ENCODE measurements around the gene ADGRE1.

The ADGRE1 gene

DNA sequence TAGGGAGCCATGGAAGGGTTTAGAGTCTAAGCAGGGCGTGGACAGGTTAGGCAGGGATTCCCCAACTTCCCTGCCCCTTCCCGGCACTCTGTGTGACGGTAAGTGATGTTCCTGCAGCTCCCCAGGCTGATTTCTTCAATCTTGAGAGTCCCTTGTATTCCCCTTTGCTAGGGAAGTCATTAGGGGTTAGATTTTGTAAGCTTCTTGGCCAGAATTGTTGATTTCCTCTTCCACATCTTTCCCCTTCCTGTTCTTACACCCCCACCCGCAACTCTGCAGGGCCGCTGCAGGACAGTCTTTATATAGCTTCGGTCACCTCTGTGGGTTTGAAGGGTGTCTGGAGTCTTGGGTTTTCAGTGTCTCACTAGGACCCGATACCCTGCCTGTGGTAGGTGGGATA lies 10.6 kb upstream of the ADGRE1 start:
- DNase-seq = peak; percentile 93

DNA sequence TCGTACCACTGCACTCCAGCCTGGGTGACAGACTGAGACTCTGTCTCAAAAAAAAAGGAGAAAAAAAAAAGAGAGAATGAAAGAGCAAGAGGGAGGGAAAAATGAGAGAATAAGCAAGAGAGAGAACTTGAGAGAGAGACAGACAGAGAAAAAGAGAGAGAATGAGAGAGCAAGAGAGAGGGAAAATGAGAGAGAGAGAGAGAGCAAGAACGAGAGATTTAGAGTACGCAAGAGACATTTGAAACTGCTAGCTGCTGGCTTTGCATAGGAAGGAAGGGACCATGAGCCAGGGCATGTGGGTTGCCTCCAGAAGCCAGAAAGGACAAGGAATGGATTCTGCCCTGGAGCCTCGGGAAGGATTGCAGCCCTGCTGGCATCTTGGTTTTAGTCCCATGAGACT lies 9.6 kb upstream of the ADGRE1 start:
- no peak for DNase-seq

DNA sequence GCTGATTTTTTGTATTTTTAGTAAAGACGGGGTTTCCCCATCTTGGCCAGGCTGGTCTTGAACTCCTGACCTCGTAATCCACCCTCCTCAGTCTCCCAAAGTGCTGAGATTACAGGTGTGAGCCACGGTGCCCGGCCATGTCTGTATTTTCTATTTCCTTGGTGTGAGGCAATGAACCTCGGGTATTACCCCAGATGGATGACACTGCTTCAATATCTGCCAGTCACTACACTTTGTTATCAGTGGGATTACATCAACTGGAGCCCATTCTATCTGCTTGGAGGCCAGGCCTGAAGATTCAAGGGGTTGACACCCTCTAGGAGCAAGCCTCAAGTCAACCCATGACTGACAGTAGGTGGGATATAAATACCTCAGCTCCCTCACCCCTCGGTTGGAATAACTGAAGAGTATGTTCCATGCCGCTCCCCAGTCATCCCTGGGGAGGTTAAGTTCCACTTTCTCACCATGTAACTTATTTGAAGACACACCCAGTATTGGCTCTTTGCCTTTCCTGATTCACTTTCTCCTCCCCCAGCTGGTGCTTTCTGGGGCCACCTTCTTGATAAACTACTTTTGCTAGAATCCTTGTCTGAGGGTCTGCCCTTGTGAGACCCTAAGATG lies 992 bp upstream of the ADGRE1 start:
- DNase-seq = peak; percentile 70

DNA sequence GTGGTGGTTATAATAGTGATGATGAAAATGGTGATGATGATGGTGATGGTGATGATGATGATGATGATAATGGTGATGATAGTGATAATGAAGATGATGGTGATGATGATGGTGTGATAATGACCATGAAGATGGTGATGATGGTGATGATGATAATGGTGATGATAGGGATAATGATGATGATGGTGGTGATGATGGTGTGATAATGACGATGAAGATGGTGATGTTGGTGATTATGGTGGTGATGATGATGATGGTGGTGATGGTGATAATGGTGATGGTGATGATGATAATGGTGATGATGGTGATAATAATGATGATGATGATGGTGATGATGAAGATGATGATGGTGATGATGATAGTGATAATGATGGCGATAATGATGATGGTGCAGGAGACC lies 1.6 kb downstream of the ADGRE1 start:
- no peak for DNase-seq

DNA sequence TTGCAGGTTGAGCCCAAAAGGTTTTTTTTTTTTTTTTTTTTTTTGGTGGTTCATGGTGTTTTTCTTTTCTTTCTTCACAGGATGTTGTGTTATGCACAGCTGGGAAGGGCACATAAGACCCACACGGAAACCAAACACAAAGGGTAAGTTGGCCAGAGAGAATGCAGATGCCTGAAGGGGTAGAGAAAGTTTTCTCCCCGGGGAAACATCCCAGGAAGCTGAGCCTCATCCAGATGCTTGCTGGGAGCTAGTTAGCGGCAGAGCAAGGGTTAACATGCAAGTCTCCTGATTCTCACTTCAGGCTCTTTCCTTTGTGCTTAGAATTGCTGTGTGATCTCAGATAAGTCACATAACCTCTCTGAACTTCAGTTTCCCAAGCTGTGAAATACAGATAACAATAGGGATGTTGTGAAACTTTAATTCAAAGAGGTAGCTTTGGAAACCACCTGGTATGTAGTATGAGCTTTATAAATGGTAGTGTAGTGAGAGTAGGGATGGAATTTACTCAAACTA lies 3.1 kb downstream of the ADGRE1 start:
- DNase-seq = no peak

DNA sequence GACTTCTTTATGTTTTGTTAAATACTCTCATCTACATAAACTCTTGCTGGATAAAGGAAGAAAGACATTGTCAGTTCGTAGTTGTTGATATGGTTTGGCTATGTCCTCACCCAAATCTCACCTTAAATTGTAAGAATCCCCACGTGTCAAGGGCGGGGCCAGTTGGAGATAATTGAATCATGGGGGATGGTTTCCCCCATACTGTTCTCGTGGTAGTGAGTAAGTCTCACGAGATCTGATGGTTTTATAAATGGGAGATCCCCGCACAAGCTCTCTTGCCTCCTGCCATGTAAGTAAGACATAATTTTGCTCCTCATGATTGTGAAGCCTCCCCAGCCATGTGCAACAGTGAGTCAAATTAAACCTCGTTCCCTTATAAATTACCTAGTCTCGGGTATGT lies 3.6 kb downstream of the ADGRE1 start:
- DNase-seq = peak; percentile 29

DNA sequence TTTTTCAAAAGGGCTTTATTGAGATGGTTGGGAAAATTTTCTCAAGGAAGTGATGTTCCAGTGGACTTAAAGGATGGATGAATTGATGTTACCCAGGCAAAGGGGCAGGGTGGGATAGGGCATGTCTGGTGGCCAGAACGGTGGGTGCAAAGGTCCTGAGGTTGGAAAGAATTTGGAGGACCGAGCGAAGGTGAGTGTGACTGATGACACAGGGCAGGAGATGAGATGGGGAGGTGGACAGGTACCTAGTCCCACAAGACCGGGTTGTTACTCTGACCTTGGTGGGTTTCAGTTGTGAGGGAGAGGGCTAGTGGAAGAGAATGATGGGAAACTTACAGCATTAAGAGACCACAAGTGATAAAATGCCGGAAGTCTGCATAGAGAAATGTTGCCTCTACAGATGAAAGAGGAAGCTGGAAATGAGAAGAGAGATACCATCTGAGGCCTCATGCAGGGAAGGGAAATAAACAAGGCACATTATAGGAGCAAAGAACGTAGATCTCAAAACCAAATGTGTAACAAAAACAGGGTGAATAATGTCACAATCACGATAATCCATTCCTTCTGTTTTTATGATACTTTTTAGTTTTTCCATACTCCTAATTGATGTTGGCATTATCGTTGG lies 4.5 kb downstream of the ADGRE1 start:
- peak; percentile 71 for DNase-seq

DNA sequence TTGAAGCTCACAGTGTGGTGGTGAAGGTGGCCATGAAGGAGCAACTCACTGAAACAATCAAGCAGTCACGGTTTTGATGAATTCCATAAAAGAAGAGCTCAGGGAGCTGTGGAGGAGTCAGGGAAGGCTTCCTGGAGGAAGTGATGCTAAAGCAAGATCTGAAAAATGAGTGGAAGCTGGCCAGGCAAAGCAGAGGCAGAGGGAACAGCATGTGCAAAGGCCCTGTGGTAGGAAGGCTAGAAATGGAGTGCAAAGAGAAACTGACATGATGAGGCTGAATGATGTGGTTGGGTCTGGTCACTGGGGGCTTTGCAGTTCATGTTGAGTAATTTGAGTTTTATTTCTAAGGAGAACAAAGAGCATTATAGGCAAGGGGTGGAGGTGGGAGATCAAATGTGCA lies 6.9 kb downstream of the ADGRE1 start:
- DNase-seq = no peak

DNA sequence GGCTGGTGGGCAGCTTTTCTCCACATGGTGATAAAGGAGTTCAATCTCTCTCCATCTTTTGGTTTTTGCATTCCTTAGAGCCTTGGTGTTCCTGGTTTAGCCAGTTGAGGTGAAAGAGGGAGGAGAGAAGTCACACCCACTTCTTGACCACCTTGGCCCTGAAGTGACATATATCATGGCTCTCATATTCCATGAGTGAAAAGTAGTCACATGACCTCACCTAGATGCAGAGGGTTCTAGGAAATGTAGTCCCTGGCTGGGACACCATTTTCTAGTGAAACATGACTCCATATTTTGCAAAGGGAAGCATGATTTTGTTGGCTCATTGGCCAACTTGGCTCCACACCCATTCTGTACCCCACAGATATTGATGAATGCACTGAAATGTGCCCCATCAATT lies 16.1 kb downstream of the ADGRE1 start:
- DNase-seq = no peak

DNA sequence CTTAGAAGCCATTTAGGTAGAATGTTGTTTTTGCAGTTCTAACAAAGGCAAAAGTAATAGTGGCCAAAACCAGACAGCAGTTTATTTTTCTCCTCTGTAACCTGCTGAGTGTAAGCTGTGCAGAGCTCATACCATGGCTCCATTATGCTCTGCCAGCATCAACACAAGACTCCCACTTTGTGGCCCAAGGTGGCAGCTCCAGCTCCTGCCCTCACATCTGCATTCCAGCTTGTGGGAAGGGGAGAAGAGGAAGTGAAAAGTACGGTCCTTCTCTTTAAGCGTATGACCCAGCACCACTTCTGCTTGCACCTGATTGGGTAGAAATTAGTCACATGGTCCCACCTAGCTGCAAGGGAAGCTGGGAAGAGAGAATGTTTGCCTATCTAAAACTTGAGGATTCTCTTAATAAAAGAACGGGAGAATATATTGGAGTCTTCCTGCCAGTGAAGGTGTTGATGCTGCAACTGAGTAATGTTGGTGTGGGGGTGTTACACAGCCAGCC lies 19.2 kb downstream of the ADGRE1 start:
- DNase-seq = peak; percentile 16

DNA sequence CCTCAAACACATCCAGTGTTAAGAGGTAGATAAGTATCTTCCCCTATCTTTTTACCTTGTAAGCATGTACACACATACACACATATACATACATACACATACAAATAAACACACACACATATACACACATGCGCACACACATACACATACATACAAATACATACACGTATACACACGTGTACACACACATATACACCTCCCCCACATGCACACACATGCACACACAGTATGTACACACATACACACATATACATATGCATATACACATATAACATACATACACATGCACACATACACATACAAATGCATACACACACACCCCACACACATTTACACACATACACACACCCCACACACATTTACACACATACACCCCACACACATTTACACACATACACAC lies 24.1 kb downstream of the ADGRE1 start:
- no peak for DNase-seq

DNA sequence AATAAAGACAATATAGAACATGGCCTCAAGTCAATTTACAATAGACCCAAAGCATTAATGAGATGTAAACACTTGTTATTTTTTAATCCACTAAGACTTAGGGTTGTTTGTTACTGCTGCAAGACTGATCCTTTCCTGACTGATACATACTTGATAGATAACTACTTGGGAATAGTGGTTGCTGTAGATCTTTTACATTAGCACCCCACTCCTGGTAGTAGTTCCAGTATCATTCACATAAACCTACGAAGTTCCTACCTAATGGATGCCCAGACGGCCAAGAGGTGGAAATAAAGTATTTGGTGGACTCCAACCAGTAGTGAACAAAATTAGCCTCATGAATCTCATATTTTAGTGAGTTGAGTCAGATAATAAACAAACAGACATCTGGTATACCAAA lies 26.9 kb downstream of the ADGRE1 start:
- DNase-seq = no peak

DNA sequence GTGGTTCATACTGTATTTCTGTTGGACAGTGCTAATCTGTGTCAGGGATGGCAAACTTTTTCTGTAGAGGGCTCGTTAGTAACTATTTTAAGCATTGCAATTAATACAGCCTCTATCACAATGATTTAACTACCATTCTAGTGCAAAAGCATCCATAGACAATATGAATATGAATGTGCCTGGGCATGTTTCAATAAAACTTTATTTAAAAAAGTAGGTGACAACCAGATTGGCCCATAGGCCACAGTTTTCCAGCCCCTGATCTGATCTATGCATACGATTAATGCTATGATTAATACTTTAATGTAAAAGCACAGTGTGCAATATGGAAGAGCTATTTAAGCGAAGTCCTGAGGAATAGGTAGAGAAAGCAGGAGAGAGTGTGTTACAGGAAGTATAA lies 29.6 kb downstream of the ADGRE1 start:
- DNase-seq = no peak

DNA sequence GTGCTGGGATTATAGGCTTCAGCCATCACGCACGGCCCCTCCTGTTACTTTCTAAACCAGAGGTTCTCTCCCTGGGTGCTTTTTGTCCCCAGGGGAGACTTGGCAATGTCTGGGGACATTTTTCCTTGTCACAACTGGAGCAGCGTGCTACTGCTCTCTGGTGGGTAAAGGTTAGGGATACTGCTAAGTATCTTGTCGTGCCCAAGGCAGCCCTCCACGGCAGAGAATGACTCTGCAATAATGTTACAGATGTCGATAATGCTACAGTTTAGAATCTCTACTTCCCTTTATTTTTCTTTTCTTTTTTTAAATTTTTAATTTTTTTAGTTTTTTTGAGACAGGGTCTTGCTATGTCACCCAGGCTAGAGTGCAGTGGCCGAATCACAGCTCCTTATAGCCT lies 38.0 kb downstream of the ADGRE1 start:
- no peak for DNase-seq

DNA sequence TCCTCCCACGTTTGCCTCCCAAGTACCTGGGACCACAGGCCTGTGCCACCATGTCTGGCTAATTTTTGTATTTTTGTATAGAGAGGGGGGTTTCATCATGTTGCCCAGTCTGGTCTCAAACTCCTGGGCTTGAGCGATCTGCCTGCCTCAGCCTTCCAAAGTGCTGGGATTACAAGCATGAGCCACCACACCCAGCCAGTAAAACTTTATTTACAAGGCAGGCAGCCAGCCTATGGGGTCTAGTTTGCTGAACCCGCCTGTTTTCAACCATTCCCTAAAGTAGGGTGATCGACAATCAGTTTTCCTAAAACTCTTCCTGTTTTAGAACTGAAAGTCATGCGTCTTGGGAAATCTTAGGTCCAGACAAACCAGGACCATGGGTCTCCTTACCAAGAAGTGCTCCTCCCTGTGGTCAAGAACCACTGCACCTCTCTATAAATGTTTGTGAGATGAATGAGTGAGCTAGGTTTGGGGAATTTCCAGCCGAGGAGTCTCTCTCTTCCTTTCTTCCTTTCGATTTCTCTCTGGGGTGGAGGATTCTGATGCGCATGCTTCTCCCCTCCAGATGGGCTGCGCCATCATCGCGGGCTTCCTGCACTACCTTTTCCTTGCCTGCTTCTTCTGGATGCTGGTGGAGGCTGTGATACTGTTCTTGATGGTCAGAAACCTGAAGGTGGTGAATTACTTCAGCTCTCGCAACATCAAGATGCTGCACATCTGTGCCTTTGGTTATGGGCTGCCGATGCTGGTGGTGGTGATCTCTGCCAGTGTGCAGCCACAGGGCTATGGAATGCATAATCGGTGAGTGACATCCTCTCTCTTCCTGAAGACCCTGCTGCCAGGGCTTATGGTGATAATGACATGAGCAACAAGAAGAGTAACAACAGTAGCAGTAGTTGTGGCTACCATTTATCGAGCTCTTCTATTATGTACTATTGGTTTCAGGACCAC lies 38.7 kb downstream of the ADGRE1 start:
- DNase-seq = peak; percentile 62

DNA sequence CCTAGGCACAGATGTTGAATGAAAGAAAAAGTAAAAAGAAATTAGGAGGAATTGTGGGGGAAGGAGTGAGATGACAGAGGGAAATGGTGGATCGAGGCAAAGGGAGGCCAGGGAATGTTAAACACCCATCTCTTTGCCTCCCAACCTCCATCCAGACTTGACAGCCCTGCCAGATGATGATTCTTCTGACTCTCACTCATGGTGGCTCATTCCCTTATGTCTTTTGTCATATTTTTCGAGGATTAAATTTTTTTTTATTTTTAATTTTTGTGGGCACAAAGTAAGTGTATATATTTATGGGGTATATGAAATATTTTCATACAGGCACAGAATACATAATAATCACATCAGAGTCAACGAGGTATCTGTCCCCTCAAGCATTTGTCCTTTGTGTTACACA lies 42.8 kb downstream of the ADGRE1 start:
- DNase-seq = no peak

DNA sequence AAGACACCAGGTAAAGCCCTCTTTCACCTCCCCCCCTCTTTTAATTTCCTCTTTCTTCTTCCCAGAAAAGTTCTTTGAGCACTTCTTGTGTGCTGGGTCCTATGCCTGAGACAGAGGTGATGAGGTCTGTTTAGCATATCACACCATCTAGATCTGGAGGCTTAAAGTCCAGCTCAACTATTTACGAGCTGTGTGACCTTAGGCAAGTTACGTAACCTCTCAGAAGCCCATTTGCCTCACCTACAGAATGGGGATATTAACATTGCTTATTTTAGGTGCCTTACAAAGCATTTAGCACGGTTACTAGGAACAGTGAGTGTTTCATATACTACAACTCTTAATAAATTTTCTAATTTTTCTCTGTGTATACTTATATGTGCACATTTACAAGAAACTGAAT lies 47.7 kb downstream of the ADGRE1 start:
- no peak for DNase-seq

DNA sequence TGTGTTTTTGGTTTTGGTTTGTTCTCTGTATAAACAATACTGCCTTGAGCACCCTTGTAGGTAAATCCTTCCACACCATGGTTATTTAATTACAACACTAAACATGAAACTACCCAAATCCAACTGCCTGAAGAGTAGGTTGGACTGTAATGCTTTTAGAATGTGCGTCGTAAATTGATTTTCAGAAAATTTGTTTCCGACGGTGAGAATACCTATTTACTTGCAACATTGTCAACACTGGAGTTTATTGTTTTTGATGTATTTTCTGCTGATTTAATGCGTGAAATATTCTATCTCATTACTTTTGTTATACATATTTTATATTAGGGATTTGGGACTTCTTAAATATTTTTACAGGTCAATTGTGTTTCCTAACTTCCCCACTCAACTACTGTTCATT lies 48.2 kb downstream of the ADGRE1 start:
- DNase-seq = no peak

DNA sequence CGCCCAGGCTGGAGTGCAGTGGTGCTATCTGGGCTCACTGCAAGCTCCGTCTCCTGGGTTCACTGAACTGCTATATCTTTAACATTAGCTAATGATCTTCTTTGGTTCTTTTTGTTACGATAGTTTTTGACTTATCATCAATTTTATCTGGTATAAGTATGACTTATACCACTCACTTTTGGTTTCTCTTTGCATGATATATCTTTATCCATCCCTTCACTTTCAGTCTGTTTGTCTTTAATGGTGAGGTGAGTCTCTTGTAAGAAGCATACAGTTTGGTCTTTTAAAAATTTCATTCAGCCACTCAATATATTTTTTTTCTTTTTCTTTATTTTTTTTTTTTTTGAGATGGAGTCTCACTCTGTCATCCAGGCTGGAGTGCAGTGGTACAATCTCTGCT lies 58.4 kb downstream of the ADGRE1 start:
- no peak for DNase-seq

DNA sequence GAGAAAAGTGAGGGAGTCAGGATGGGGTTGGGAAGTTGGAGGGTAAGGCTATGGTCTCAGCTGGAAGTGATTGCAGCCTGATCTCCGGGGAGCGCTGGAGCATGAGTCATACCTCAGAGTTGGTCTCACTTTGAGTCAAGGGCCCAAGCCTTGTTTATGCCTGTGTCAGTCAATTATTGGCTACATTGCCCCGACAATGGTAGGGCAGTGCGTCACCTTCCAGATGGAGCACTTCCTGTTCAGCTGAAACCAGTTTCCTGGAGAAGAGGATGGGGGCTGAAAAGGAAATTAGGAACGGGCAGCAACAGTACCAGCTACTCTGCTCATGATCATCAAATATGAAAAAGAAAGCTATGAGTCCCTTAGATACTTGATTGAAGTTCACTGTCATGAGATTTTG lies 60.4 kb downstream of the ADGRE1 start:
- DNase-seq = peak; percentile 88

DNA sequence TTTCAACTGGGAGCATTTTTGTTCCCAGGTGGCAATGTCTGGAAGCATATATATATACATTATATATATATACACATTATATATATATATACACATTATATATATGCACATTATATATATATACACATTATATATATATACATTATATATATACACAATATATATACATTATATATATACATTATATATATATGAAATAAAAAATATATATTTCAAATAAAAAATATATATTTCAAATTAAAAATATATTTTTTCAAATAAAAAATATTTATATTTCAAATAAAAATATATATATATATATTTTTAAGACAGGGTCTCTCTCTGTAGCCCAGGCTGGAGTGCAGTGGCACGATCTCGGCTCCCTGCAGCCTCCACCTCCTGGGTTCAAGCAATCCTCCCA lies 61.5 kb downstream of the ADGRE1 start:
- DNase-seq = no peak

DNA sequence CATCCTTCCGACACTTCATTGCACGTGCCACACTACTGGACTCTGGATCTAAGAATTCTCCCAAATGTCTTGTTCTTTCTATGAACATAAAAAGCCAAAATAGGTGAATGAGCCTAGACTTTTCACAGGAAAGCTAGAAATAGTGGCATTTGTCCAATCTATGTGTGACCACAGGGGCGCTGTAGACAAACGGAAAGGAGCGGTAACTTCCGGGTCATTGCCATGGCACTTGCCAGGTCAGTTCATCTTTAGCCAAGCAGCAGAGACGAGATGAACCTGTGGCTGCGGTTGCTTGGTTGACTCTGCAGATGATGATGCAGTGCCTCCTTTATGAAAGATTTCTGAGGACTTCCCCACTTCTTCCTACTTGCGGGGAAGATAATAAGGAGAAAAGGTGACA lies 65.6 kb downstream of the ADGRE1 start:
- no peak for DNase-seq

DNA sequence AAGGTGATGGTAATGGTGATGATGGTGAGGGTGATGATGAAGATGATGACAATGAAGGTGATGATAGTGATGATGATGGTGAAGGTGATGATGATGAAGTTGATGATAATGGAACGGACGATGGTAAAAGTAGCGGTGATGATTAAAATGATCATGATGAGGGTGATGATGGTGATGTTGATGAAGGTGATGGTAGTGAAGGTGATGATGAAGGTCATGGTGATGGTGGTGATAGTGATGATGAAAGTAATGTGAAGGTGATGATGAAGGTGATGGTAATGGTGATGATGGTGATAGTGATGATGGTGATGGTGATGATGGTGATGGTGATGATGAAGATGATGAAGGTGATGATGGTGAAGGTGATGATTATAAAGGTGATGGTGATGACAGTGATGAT lies 67.7 kb downstream of the ADGRE1 start:
- DNase-seq = no peak

DNA sequence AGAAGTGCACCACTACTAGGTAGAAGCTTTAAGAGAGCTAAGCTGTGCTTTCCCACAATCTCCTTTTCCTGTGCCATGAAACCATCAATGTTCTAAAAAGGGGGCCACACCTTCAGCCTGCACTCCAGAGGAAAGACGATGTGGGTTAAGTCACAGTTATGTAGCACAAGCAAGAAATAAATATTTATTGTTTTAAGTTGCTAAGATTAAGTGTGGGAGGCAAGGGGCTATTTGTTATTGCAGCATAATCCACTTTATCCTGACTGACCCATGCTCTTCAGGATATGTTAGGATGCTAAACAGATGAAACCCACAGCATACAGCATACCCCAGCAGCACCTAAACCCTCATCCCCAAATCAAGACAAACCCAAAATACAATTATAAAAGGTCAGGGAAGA lies 69.2 kb downstream of the ADGRE1 start:
- DNase-seq = no peak

Data from suppressor macrophage treated with lipopolysaccharide for 4 hours (primary cell).